Pancreas (tissue), 10 donors: ENCODE results near the gene TTC23L. TPM values are rescaled to one million over a fixed set of nuclear protein-coding genes. Genes with fewer than 3 reads are reported as not detected.
"Not testable (repeated sequence)": the region's sequence is repeated elsewhere in the genome, so short reads cannot be mapped to it uniquely, and the experiment has no call there.

Experiments used
- ATAC-seq, 4 donors: fragments of 200-7000 bp; cut with Tn5 transposase; one replicate each; pipeline versions ENCODE4 v1.8.0 to v1.9.1; 2020; ENCODE audit warnings: mild to moderate bottlenecking in 4 of 4, moderate library complexity in 4 of 4
- DNase-seq, 6 donors: peaks; one replicate each; pipeline ENCODE4 v3.0.0-alpha.2; 2020
- FAIRE-seq: peaks from 2 replicates; lab custom pipeline; 2012; peaks lifted over from hg19 to GRCh38; lab: Jason Lieb, UNC
- H3K27ac ChIP-seq, 4 donors: fragments of 200-600 bp; sonication (generic); 1 replicate in 3 of 4; 2 replicates in 1 of 4; pipeline versions ENCODE4 v1.5.0 to v1.8.0; 2020
- H3K27me3 ChIP-seq, 4 donors: fragments of 200-600 bp; one replicate each; pipeline ENCODE4 v1.8.0; 2021
- H3K36me3 ChIP-seq, 3 donors: fragments of 200-600 bp; sonication (generic) in 1 of 3; one replicate each; pipeline versions ENCODE4 v1.5.0 to v1.8.0; 2020 to 2021
- H3K4me1 ChIP-seq, 3 donors: fragments of 200-600 bp; one replicate each; pipeline ENCODE4 v1.8.0; 2021
- H3K4me3 ChIP-seq, 4 donors: fragments of 200-600 bp; sonication (generic) in 2 of 4; one replicate each; pipeline versions ENCODE4 v1.5.0 to v1.8.0; 2020 to 2021
- H3K9me3 ChIP-seq, 4 donors: fragments of 200-600 bp; one replicate each; pipeline ENCODE4 v1.8.0; 2021
- CTCF ChIP-seq, 4 donors: fragments of 200-600 bp; sonication (generic) in 3 of 4; IDR thresholded peaks; one replicate each; pipeline versions ENCODE4 v1.5.0 to v1.8.0; 2021; ENCODE audit warnings: antibody characterized with exemption in 4 of 4
- WGBS, 2 donors: extraction: QIAGEN DNeasy Blood & Tissue Kit; methylation state at CpG; one replicate each; pipeline ENCODE4 v1.1.7; 2013; 5-methylcytosine and 5-hydroxymethylcytosine counted together
- intact Hi-C, 3 donors: fragments of 100-400 bp; cut with DNase I; formaldehyde crosslinking; loops; one replicate each; pipeline versions ENCODE4 v1.11.1 to v1.14.2; 2022
- polyA plus RNA-seq, 2 donors: library from polyadenylated mRNA; stranded (reverse); fragments of 200-250 nt; gene quantifications; one replicate each; pipeline ENCODE4 v1.2.3, GENCODE V29; 2013
- total RNA-seq, 6 donors: library from RNA; stranded (reverse); fragmentation: NEBNext Ultra II Directional in 4 of 6; extraction: Animal tissue kit (Norgen Biotek cat#: 25700) in 4 of 6; gene quantifications; one replicate each; pipeline versions ENCODE4 v1.2.1 to v1.2.4, GENCODE V29; 2021 to 2023
- donor health status: healthy with polysubstance abuse.
- donor health status: DM: no; HTN: no; CAD: no; lungs with moderate emphysema.
- donor health status: DM: no; HTN: no; CAD: no.
- donor health status: control.
- donor health status: control.
- donor health status: Bipolar disorder and iron deficiency.
- donor health status: DM: yes; HTN: yes; CAD: no.
- donor health status: DM: no; HTN: no; CAD: no.
- donor health status: DM: no; HTN: no; CAD: no.
- donor health status: DM: yes; HTN: yes; CAD: no.

Gene TTC23L
- total and polyA plus RNA-seq, 8 donors = 0.04 to 0.66 (median 0.19) TPM

- Histone ChIP-seq H3K4me1 (no peaks in the 10 kb centered on the region), H3K27me3 (no peaks in the 10 kb centered on the region), H3K9me3 (no peaks in the 10 kb centered on the region), H3K27ac (no peak overlapping the region), H3K36me3 (peaks cover 0 to 22% (median 4%) of the 10 kb centered on the region in 3 donors), H3K4me3 (no peak overlapping the region)
- FAIRE-seq (no peak), ATAC-seq (no peak), DNase-seq (no peak)
- intact Hi-C loops = no loop called here
- 92 to 95% methylated on average over 8 of the region's 8 CpGs for WGBS, 2 donors
- no peak for TF ChIP-seq CTCF (IDR thresholded peaks at IDR 0.05)
Measured at GRCh38 chr5:34822956-34823715, 15.8 kb upstream of the TTC23L start.

- Histone ChIP-seq H3K9me3 (no peaks in the 10 kb centered on the region), H3K4me3 (no peak overlapping the region), H3K27ac (no peak overlapping the region), H3K36me3 (peaks cover 0 to 31% (median 4%) of the 10 kb centered on the region in 3 donors), H3K4me1 (no peaks in the 10 kb centered on the region), H3K27me3 (no peaks in the 10 kb centered on the region)
- intact Hi-C loops = no loop called here
- no peak for FAIRE-seq
- DNase-seq = no peak
- WGBS, 2 donors = 63 to 89% methylated on average over 6 of the region's 6 CpGs
- TF ChIP-seq CTCF (IDR thresholded peaks at IDR 0.05) = no peak
- ATAC-seq = no peak
Measured at GRCh38 chr5:34826347-34826746, 12.6 kb upstream of the TTC23L start.

GRCh38 chr5:34827588-34828506 lies 11.1 kb upstream of the TTC23L start:
- no peak for TF ChIP-seq CTCF (IDR thresholded peaks at IDR 0.05)
- 93 to 96% methylated on average over 6 of the region's 6 CpGs for WGBS, 2 donors
- no peak for FAIRE-seq
- DNase-seq = no peak
- Histone ChIP-seq H3K36me3 (peaks cover 0 to 30% (median 4%) of the 10 kb centered on the region in 3 donors), H3K9me3 (no peaks in the 10 kb centered on the region), H3K27ac (no peak overlapping the region), H3K27me3 (no peaks in the 10 kb centered on the region), H3K4me1 (no peaks in the 10 kb centered on the region), H3K4me3 (no peak overlapping the region)
- intact Hi-C loops = no loop called here
- no peak for ATAC-seq

- H3K4me3 ChIP-seq, FAIRE-seq, ATAC-seq, H3K27me3 ChIP-seq, H3K27ac ChIP-seq, DNase-seq, H3K9me3 ChIP-seq, H3K4me1 ChIP-seq, intact Hi-C loops: not testable (repeated sequence)
- peaks cover 0 to 17% (median 4%) of the 10 kb centered on the region in 3 donors for H3K36me3 ChIP-seq
- WGBS, 2 donors = 70 to 85% methylated on average over 7 of the region's 7 CpGs
Measured at GRCh38 chr5:34830827-34831226, 8.1 kb upstream of the TTC23L start.

- H3K4me3 ChIP-seq = no peak overlapping the region
- no peaks in the 10 kb centered on the region for H3K4me1 ChIP-seq
- DNase-seq (no peak), ATAC-seq (no peak), FAIRE-seq (no peak)
- intact Hi-C loops = no loop called here
- H3K27me3 ChIP-seq = no peaks in the 10 kb centered on the region
- H3K27ac ChIP-seq = no peak overlapping the region
- no peak for TF ChIP-seq CTCF (IDR thresholded peaks at IDR 0.05)
- peaks cover 0 to 14% (median 4%) of the 10 kb centered on the region in 3 donors for H3K36me3 ChIP-seq
- no peaks in the 10 kb centered on the region for H3K9me3 ChIP-seq
Measured at GRCh38 chr5:34831303-34831702, 7.7 kb upstream of the TTC23L start.
